Subcutaneous adipose tissue (tissue), 4 donors: Measurements from ENCODE around the gene SRRM4. TPM values are rescaled to one million over a fixed set of nuclear protein-coding genes. Genes with fewer than 3 reads are reported as not detected.

Experiments
- total RNA-seq, 4 donors: library from RNA; depleted of rRNA; stranded (reverse); fragments of >200 nt; gene quantifications; one replicate each; pipeline ENCODE4 v1.1.0, GENCODE V29; 2016
- TF ChIP-seq, protein P1 (sequence below): fragments of 450-650 bp; IDR thresholded peaks from one replicate; pipeline ENCODE4 v1.5.1; 2016; ENCODE audit warnings: low read depth, mild to moderate bottlenecking, control low read depth, antibody characterized with exemption, moderate library complexity

The SRRM4 gene
- total RNA-seq, 4 donors from 2014 or later = not detected

DNA sequence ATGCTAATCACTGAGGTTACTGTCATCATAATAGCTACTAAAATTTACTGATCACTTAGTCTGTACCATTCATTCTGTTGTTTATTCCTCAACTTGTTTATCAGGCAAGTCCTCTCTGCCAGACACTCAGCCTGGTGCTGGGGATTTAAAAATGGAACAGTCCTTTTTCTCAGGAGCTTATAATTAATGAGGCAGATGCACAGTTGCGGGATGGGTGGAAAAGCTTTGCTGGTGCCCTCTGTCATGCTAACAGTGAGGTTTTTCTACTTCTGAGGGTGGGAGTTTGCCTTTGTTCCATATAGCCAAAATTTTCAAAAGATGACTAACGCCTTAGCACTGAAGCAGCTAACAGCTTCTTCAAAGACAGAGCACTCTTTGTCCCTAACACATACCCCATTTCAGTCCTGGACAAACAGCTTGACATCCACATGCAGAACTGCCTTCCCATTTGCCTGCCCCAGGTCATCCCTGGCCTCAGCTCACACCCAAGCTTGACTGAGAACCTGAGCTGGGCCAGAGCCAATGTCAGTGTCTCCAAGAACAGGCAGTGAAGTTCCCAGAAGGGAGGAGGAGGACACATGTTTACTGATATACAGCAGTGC is 166.6 kb downstream of the SRRM4 start:
- TF ChIP-seq, protein P1, sequence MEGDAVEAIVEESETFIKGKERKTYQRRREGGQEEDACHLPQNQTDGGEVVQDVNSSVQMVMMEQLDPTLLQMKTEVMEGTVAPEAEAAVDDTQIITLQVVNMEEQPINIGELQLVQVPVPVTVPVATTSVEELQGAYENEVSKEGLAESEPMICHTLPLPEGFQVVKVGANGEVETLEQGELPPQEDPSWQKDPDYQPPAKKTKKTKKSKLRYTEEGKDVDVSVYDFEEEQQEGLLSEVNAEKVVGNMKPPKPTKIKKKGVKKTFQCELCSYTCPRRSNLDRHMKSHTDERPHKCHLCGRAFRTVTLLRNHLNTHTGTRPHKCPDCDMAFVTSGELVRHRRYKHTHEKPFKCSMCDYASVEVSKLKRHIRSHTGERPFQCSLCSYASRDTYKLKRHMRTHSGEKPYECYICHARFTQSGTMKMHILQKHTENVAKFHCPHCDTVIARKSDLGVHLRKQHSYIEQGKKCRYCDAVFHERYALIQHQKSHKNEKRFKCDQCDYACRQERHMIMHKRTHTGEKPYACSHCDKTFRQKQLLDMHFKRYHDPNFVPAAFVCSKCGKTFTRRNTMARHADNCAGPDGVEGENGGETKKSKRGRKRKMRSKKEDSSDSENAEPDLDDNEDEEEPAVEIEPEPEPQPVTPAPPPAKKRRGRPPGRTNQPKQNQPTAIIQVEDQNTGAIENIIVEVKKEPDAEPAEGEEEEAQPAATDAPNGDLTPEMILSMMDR = no peak

DNA sequence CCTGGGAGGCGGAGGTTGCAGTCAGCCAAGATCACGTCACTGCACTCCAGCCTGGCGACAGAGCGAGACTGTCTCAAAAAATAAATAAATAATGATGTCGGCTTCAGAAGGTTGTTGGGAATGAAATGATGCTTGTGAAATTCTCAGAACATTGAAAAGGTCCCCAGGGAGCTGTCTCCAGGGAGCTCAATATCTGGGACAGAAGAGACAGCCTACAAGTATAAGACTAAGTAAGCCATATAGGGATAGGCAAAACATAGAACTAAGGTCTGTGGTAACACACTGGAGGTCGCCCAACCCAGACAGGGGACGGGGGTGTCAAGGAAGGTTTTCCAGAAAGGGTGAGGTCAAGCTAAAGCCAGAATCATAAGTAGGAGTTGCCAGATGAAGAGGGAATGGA is 167.9 kb downstream of the SRRM4 start:
- TF ChIP-seq, protein P1 = no peak

DNA sequence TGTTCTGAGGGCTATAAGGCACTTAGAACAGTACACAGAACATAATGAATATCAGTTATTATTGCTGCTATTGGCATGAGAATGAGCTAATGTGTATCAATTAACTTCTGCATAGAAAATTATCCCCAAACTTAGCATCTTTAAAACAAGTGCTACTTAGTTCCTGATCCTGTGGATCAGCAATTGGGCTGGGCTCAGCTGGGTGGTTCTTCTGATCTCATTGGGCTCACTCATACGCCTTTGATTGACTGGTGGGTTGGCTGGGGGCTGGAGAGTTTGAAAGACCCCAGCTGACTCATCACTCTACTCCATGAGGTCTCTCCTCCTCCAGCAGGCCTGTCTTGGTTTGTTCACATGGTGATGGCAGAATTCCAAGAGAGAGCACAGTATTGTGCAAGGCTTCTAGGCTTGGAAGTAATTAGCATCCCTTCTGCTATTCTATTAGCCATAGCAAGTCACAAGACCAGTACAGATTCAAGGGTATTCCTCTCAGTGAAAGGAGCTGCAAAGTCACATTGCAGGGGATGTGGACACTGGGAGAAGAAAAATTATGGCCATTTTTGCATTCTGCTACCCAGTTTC is 170.2 kb downstream of the SRRM4 start:
- TF ChIP-seq, protein P1 = no peak

DNA sequence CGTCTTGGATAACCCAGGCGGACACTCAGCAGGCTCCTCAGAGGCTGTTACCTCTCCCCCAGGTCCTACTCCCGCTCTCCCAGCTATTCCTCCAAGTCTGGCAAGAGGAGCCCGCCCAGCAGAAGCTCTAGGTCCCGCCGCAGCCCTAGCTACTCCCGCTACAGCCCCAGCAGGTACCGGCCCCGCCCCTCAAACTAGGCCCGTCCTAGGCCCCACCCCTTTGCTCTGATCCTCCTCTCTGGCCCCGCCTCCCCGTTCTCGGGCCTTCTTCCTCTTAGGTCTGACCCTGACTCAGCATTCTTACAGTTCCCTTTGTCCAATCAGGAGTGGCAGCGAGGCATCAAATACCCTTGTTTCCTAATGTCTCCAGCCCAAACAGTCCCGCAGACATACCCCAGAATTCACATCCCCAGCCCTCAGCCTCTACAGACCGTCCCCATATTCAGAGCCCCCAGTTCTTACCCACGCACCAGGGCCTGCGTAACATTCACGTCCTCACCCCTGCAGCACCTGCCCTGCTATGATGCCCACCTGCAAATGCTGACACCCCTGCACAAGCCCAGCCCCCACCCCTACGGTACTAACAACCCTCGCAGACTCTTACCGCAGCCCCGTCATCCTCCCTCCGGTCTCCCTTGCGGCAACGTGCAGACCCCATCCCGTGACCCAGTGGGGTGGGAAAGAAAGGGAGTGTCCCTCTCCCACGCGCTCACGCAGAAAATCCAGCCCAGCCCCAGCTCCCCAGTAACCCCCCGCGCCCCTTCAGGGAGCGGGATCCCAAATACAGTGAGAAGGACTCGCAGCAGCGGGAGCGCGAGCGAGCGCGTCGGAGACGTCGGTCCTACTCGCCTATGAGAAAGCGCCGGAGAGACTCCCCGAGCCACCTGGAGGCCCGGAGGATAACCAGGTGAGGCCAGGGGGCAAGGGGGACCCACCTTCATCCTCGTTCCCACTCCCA is 172.4 kb downstream of the SRRM4 start:
- TF ChIP-seq, protein P1 = no peak

DNA sequence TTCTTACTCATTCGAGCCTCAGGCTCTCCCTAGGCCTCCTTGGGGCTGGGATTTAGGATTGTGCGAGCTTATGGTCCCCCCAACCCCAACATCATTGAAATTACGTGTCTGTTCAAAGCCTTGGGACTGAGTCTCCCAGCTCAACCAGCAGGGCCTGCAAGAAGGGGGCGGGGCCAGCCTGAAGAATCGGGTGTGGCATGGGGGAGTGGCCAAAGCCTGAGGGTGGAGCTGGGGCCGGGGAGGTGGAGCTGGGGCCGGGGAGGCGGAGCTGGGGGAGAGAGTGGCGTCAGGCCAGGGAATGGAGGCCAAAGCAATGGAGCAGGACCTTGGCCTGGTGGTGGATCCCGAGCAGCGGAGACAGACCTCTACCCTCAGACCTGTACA is 173.1 kb downstream of the SRRM4 start:
- TF ChIP-seq, protein P1 = no peak

DNA sequence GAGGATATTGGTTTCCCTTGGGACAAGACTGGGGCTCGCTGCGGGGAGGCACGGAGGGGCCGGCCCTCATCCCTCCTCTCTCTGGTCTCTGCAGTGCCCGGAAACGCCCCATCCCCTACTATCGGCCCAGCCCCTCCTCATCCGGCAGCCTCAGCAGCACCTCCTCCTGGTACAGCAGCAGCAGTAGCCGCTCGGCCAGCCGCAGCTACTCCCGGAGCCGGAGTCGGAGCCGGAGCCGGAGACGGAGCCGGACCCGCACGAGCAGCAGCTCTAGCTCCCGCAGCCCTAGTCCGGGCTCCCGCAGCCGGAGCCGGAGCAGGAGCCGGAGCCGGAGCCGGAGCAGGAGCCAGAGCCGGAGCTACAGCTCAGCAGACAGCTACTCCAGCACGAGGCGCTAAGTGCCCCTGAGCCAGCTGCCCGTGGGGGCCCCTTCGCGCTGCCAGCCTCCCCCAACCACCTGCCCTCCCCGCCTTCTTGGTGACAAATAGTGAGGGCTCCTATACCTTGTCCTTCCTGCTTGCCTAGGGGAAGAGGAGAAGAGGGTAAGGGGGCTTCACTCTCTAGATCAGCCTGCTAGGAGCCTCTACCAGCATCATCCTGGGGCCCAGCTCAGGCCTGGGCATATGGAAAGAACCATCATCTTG is 175.2 kb downstream of the SRRM4 start:
- TF ChIP-seq, protein P1 = no peak

DNA sequence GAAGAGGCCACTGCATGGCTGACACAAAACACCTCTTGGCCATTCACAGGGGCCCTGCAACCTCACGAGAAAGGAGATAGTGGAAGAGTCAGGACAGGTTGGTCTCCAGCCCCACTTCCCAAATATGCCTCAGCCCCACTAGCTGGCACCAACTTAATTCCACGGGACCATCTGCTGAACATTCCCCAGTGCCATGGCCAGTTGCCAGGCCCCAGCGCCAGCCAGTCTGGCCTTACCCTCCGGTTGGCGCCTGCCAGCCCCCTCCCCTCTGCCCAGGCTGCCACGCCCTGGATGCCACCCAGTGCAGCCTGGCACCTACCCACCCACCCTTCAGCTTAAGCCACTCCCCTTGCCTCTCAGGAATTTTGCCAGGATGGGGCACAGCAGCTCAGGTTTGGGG is 176.2 kb downstream of the SRRM4 start:
- TF ChIP-seq, protein P1 = no peak
